Keratinocyte (primary cell): Measurements from ENCODE around the gene RAB13. TPM values are rescaled to one million over a fixed set of nuclear protein-coding genes. Genes with fewer than 3 reads are reported as not detected.

Source experiments
- DNase-seq: peaks from one replicate; pipeline ENCODE4 v3.0.0-alpha.2; 2011; ENCODE audit warnings: low read depth, missing footprints, low spot score
- FAIRE-seq: peaks from 2 replicates; lab custom pipeline; 2011; peaks lifted over from hg19 to GRCh38; lab: Jason Lieb, UNC
- H2AFZ ChIP-seq: 2 replicates; pipeline ENCODE4 v1.6.0; 2012; ENCODE audit warnings: low read length, control low read depth, inconsistent platforms; ENCODE audit not compliant: control insufficient read depth
- H3K27ac ChIP-seq: 2 replicates; pipeline ENCODE4 v1.5.1; 2011; ENCODE audit warnings: low read length; ENCODE audit not compliant: control insufficient read depth, insufficient read depth
- H3K27me3 ChIP-seq: 3 replicates; pipeline ENCODE4 v1.6.0; 2011; ENCODE audit warnings: low read length; ENCODE audit not compliant: control insufficient read depth, insufficient read depth; ENCODE audit errors: extremely low read depth
- H3K36me3 ChIP-seq, 2 experiments: 2 replicates in 1 of 2; 3 replicates in 1 of 2; pipeline ENCODE4 v1.5.1; 2011; ENCODE audit warnings: low read length in 2 of 2, mild to moderate bottlenecking in 1 of 2; ENCODE audit not compliant: control insufficient read depth in 2 of 2, insufficient read depth in 2 of 2; ENCODE audit errors: extremely low read depth in 1 of 2
- H3K4me1 ChIP-seq: 3 replicates; pipeline ENCODE4 v1.5.1; 2011; ENCODE audit warnings: low read length; ENCODE audit not compliant: control insufficient read depth, insufficient read depth; ENCODE audit errors: extremely low read depth
- H3K4me2 ChIP-seq: 3 replicates; pipeline ENCODE4 v1.6.0; 2011; ENCODE audit warnings: low read depth, low read length; ENCODE audit not compliant: control insufficient read depth, insufficient read depth; ENCODE audit errors: extremely low read depth
- H3K4me3 ChIP-seq, 3 experiments: fragments of 200-600 bp in 1 of 3; sonication (generic) in 1 of 3; 2 replicates in 2 of 3; 3 replicates in 1 of 3; pipeline ENCODE4 v1.5.1; 2011 to 2016; ENCODE audit warnings: low read length in 3 of 3, mild to moderate bottlenecking in 3 of 3, control low read depth in 2 of 3, inconsistent platforms in 1 of 3, low read depth in 1 of 3, mixed read lengths in 1 of 3, mixed run types in 1 of 3, moderate library complexity in 1 of 3; ENCODE audit not compliant: control insufficient read depth in 2 of 3, insufficient read depth in 2 of 3; ENCODE audit errors: extremely low read depth in 1 of 3
- H3K79me2 ChIP-seq: 2 replicates; pipeline ENCODE4 v1.6.0; 2012; ENCODE audit warnings: low read length; ENCODE audit not compliant: control insufficient read depth, insufficient read depth
- H3K9ac ChIP-seq: 3 replicates; pipeline ENCODE4 v1.6.0; 2011; ENCODE audit warnings: low read length; ENCODE audit not compliant: control insufficient read depth, insufficient read depth; ENCODE audit errors: extremely low read depth
- H3K9me1 ChIP-seq: 3 replicates; pipeline ENCODE4 v1.6.0; 2011; ENCODE audit warnings: low read length; ENCODE audit not compliant: control insufficient read depth, insufficient read depth; ENCODE audit errors: extremely low read depth
- H3K9me3 ChIP-seq: 2 replicates; pipeline ENCODE4 v1.5.1; 2012; ENCODE audit warnings: low read depth, low read length; ENCODE audit not compliant: control insufficient read depth
- H4K20me1 ChIP-seq: 3 replicates; pipeline ENCODE4 v1.6.0; 2011; ENCODE audit warnings: low read length; ENCODE audit not compliant: control insufficient read depth, insufficient read depth; ENCODE audit errors: extremely low read depth
- CTCF ChIP-seq, 3 experiments: IDR thresholded peaks in 1 of 3; conservative IDR thresholded peaks in 1 of 3; optimal IDR thresholded peaks in 1 of 3; 2 replicates in 2 of 3; 3 replicates in 1 of 3; pipeline versions ENCODE3 to v1.5.1; 2011; ENCODE audit warnings: low read length in 3 of 3, mild to moderate bottlenecking in 3 of 3, moderate library complexity in 2 of 3, control low read depth in 1 of 3, inconsistent platforms in 1 of 3; ENCODE audit not compliant: insufficient read depth in 2 of 3; ENCODE audit errors: extremely low read depth in 1 of 3
- EZH2 ChIP-seq: IDR thresholded peaks from one replicate; pipeline ENCODE4 v1.6.1; 2012; ENCODE audit warnings: inconsistent platforms, mild to moderate bottlenecking, low read length, moderate library complexity
- dilution Hi-C: fragments of 300-500 bp; cut with MboI; formaldehyde crosslinking; loops from one replicate; pipeline ENCODE4 v1.7.0; 2020; ENCODE audit warnings: low sequenced_read_pairs; ENCODE audit not compliant: extremely low pct_ligation_motif_present
- polyA plus RNA-seq, 5 experiments: library from polyadenylated mRNA; depleted of rRNA in 3 of 5; stranded (reverse) in 3 of 5; stranded (forward) in 1 of 5; unstranded in 1 of 5; fragments of >200 nt; gene quantifications; 1 replicate in 1 of 5; 2 replicates in 3 of 5; 3 replicates in 1 of 5; pipeline versions ENCODE4 v1.2.1 to v1.2.3, GENCODE V29; 2011 to 2012; ENCODE audit warnings: missing spikeins in 2 of 5, low read depth in 1 of 5, low replicate concordance in 1 of 5

The RAB13 gene
- polyA plus RNA-seq, 1 donor (not counting 4 experiments of a cell fraction or from before 2014, with no cell fraction given) = 87.1 TPM

DNA sequence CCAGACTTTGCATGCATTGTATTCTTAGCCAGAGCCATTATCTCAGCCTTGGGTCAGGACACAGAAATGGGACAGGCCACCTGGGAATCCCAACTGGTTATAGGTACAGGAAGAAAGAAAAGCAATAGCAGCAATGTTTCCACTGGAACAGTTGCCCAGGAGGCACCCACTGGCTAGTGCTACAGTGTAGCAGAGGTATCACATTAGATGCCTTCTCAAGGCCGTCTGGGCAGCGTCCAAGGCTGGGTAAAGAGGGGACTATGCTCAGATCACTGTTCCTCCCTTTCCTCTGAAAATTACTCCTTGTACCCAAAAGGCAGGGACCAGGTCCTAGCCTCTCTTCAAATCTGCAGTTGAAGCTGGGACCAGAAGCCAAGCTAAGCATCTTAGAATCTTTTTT lies 15.8 kb downstream of the RAB13 start:
- H2AFZ ChIP-seq = no peak overlapping the region
- DNase-seq (no peak), FAIRE-seq (no peak)
- H3K9ac ChIP-seq = no peak overlapping the region
- dilution Hi-C loops = no loop called here
- H3K36me3 ChIP-seq = peaks cover 2 to 16% of the 10 kb centered on the region in 2 experiments
- H3K27ac ChIP-seq = no peak overlapping the region
- H3K27me3 ChIP-seq = no peaks in the 10 kb centered on the region
- no peaks in the 10 kb centered on the region for H3K9me3 ChIP-seq
- no peaks in the 10 kb centered on the region for H4K20me1 ChIP-seq
- no peak overlapping the region for H3K4me2 ChIP-seq
- no peaks in the 10 kb centered on the region for H3K79me2 ChIP-seq
- H3K9me1 ChIP-seq = no peaks in the 10 kb centered on the region
- TF ChIP-seq EZH2 = no peak
- no peak for TF ChIP-seq CTCF (optimal IDR thresholded peaks at IDR 0.05 in 1 of 3, IDR thresholded peaks at IDR 0.05 in 1 of 3, conservative IDR thresholded peaks at IDR 0.05 in 1 of 3; ENCODE audit: extremely low read depth in 1 of 3, insufficient read depth in 2 of 3, low read length in 3 of 3)
- no peak overlapping the region for H3K4me3 ChIP-seq
- H3K4me1 ChIP-seq = peaks cover 16% of the 10 kb centered on the region

- Histone ChIP-seq H3K4me1 (peaks cover 21% of the 10 kb centered on the region), H3K9ac (no peak overlapping the region), H3K9me3 (no peaks in the 10 kb centered on the region), H4K20me1 (no peaks in the 10 kb centered on the region), H3K4me3 (no peak overlapping the region), H3K9me1 (no peaks in the 10 kb centered on the region), H3K4me2 (peak overlapping the region; percentile 92), H3K79me2 (no peaks in the 10 kb centered on the region), H3K36me3 (peaks cover 0 to 9% of the 10 kb centered on the region in 2 experiments), H3K27me3 (no peaks in the 10 kb centered on the region), H3K27ac (no peak overlapping the region), H2AFZ (no peak overlapping the region)
- FAIRE-seq = no peak
- no peak for TF ChIP-seq EZH2
- no peak for TF ChIP-seq CTCF (optimal IDR thresholded peaks at IDR 0.05 in 1 of 3, IDR thresholded peaks at IDR 0.05 in 1 of 3, conservative IDR thresholded peaks at IDR 0.05 in 1 of 3; ENCODE audit: extremely low read depth in 1 of 3, insufficient read depth in 2 of 3, low read length in 3 of 3)
- dilution Hi-C loops = no loop called here
- no peak for DNase-seq
Measured at GRCh38 chr1:153968972-153969371, 17.2 kb downstream of the RAB13 start.
